SK-N-SH (cell line): ENCODE results near the gene TSGA10.

Experiments used
- ELF1 ChIP-seq: IDR thresholded peaks from 2 replicates; pipeline ENCODE4 v1.4.0; 2012
- POLR2AphosphoS5 ChIP-seq: IDR thresholded peaks from 2 replicates; pipeline ENCODE4 v1.6.1; 2012; ENCODE audit warnings: low read depth, low read length
- RCOR1 ChIP-seq: fragments of 150-350 bp; IDR thresholded peaks from 2 replicates; pipeline ENCODE4 v1.6.1; 2017; ENCODE audit warnings: antibody characterized with exemption, low read length
- RFX5 ChIP-seq: IDR thresholded peaks from 2 replicates; pipeline ENCODE4 v1.6.1; 2012; ENCODE audit warnings: mild to moderate bottlenecking, improper control_type of control experiment, low read length
- RXRA ChIP-seq: IDR thresholded peaks from 2 replicates; pipeline ENCODE4 v1.4.0; 2012; ENCODE audit warnings: low read depth, mild to moderate bottlenecking, borderline replicate concordance
- SMC3 ChIP-seq: IDR thresholded peaks from 2 replicates; pipeline ENCODE4 v1.6.1; 2012; ENCODE audit warnings: low read depth, low read length, improper control_type of control experiment
- TAF1 ChIP-seq: IDR thresholded peaks from 2 replicates; pipeline ENCODE4 v1.6.1; 2012; ENCODE audit warnings: low read depth, mild to moderate bottlenecking, low read length, moderate library complexity, borderline replicate concordance
- TEAD4 ChIP-seq: IDR thresholded peaks from 2 replicates; pipeline ENCODE4 v1.4.0; 2012; ENCODE audit warnings: mild to moderate bottlenecking, borderline replicate concordance; ENCODE audit not compliant: insufficient read depth
- TF ChIP-seq, protein P1 (sequence below): IDR thresholded peaks from 2 replicates; pipeline ENCODE4 v1.4.0; 2012; ENCODE audit warnings: low read depth
- TF ChIP-seq, protein P2 (sequence below): fragments of 200-600 bp; sonication (generic); IDR thresholded peaks from 2 replicates; pipeline ENCODE4 v1.6.1; 2017; ENCODE audit warnings: antibody characterized with exemption, mild to moderate bottlenecking, moderate library complexity
- TF ChIP-seq, protein P3 (sequence below): IDR thresholded peaks from 2 replicates; pipeline ENCODE4 v1.4.0; 2012; ENCODE audit warnings: low read depth, borderline replicate concordance

DNA sequence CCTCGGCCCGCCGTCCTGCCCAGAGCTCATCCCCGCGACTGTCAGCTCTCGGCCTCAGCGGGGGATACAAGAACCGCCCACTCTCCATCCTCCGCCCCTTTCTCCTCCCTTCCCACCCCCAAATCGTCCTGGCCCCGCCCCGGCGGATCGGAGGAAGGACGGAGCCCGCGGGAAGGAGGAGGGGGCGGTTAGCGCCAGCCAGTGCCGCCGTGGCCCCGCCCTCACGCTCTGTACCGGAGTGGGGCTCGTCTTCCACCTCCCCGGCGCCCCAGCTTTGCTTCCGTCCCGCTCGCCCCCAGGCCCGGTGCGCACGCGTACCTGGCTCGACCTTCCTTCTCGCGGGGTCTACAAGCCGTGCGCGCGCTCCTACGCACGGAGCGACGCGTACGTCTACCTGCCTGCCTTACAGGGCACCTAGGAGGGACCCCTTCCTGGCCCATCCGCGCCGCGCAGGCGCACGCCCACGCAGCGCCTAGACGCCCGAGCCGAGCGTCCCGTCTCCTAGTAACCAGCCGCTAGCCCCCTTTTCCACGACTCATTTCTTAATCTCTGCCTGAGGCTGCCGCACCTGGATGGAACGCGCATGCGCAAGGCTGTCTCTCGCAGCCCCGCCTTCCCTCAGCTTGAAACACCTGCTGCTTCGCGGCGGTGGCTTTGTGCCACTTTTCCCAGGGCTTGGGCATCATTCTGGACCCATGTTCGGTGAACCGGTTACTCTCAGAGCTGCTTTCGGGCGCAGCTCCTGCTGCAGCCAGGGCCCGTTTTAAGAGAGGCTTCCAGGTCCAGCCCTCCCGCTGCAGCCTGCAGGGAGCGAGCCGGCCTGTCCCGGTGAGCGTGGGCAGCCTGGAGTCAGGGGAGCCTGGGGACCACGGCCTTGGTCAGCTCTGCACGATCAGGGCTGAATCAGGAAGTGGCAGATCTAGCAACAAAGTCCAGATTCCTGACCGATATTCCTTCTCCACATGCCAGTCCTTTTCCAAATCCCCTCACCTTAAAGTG is 13.3 kb downstream of the TSGA10 start, which contains the start of gene C2orf15:
- TF ChIP-seq RCOR1 (no peak), ELF1 (0 out of 2 replicates have a peak, but pooled peaks have one; percentile 3), POLR2AphosphoS5 (peak; percentile 84), TAF1 (peak; percentile 53; the same call in 1 of the 2 replicates), SMC3 (peak; percentile 18; the same call in 1 of the 2 replicates), RXRA (no peak), RFX5 (no peak), TEAD4 (no peak)
- TF ChIP-seq, protein P1, sequence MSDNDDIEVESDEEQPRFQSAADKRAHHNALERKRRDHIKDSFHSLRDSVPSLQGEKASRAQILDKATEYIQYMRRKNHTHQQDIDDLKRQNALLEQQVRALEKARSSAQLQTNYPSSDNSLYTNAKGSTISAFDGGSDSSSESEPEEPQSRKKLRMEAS, result peak; percentile 7; the same call in 1 of the 2 replicates
- TF ChIP-seq, protein P2, sequence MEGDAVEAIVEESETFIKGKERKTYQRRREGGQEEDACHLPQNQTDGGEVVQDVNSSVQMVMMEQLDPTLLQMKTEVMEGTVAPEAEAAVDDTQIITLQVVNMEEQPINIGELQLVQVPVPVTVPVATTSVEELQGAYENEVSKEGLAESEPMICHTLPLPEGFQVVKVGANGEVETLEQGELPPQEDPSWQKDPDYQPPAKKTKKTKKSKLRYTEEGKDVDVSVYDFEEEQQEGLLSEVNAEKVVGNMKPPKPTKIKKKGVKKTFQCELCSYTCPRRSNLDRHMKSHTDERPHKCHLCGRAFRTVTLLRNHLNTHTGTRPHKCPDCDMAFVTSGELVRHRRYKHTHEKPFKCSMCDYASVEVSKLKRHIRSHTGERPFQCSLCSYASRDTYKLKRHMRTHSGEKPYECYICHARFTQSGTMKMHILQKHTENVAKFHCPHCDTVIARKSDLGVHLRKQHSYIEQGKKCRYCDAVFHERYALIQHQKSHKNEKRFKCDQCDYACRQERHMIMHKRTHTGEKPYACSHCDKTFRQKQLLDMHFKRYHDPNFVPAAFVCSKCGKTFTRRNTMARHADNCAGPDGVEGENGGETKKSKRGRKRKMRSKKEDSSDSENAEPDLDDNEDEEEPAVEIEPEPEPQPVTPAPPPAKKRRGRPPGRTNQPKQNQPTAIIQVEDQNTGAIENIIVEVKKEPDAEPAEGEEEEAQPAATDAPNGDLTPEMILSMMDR, result no peak
- TF ChIP-seq, protein P3, sequence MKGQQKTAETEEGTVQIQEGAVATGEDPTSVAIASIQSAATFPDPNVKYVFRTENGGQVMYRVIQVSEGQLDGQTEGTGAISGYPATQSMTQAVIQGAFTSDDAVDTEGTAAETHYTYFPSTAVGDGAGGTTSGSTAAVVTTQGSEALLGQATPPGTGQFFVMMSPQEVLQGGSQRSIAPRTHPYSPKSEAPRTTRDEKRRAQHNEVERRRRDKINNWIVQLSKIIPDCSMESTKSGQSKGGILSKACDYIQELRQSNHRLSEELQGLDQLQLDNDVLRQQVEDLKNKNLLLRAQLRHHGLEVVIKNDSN, result no peak
